Stimulated activated CD4-positive, alpha-beta T cell treated with anti-CD3 and anti-CD28 coated beads, TNF-alpha, amount 100 ng/mL, for 24 hours (primary cell): ENCODE results near the gene HRH4.

Source experiments
- DNase-seq, 3 experiments: peaks; one replicate each; pipeline ENCODE4 v3.0.0-alpha.2; 2020; ENCODE audit warnings: low read depth in 3 of 3

HRH4 gene

GRCh38 chr18:24460388-24460787 is at the start of gene HRH4:
HRH4 (plus strand) TSS chr18:24460637; CDS start chr18:24460729, 92 bp downstream.
- no peak for DNase-seq

- DNase-seq: no peak
These were observed 47.3 kb upstream of the HRH4 start for GRCh38 chr18:24413148-24413547.

- peak in 1 of 3 experiments; percentile 30 for DNase-seq
These were observed 46.0 kb upstream of the HRH4 start for GRCh38 chr18:24414349-24415003.

DNA sequence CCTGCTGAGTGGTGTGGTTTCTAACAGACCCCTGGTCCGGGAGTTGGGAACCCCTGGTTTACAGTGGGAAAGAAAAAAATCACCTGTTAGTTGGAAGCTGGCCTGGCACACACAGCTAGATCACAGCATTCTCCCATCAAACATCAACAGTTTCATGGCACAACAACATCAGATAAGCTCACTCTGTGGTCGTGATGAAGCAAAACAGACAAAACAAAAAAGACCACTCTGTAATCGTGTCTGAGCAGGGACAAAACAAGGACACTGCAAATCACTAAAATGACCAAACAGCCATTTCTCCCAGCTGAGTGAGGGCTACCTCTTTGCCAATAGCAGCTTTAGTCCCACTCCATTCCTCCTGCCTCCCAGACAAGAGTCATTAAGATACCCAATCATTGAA is 43.0 kb upstream of the HRH4 start:
- no peak for DNase-seq

DNA sequence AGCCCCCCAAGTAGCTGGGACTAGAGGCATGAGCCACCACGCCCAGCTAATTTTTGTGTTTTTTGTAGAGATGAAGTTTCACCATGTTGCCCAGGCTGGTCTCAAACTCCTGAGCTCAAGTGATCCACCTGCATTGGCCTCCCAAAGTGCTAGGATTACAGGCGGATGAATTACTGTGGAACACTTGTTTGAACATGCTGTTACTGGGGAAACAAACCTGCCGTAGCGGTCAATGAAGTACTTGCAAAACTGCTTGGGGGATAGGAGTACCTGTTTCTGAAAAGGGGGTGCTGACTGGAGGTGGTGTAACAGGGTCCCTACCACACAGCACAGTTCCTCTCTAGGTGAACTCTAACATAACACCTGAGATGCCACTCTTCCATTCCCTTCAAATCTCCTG is 39.9 kb upstream of the HRH4 start:
- no peak for DNase-seq

- no peak for DNase-seq
These were observed 38.6 kb upstream of the HRH4 start for GRCh38 chr18:24421831-24422230.

DNA sequence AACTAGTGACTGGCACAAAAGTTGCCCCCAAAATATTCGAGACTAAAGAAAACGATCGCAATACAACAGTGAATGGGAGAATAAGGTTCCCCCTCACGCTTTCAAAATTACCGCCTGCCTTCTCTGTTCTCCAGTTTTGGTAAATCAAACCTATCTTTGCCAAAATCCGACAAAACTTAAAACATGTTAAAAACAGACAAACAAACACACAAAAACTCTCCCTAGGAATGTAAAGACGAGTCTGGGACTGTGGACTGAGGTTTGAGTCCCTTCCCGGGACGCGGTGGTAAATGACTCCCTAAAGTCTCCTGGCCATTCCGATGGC is 34.4 kb upstream of the HRH4 start:
- no peak for DNase-seq

DNA sequence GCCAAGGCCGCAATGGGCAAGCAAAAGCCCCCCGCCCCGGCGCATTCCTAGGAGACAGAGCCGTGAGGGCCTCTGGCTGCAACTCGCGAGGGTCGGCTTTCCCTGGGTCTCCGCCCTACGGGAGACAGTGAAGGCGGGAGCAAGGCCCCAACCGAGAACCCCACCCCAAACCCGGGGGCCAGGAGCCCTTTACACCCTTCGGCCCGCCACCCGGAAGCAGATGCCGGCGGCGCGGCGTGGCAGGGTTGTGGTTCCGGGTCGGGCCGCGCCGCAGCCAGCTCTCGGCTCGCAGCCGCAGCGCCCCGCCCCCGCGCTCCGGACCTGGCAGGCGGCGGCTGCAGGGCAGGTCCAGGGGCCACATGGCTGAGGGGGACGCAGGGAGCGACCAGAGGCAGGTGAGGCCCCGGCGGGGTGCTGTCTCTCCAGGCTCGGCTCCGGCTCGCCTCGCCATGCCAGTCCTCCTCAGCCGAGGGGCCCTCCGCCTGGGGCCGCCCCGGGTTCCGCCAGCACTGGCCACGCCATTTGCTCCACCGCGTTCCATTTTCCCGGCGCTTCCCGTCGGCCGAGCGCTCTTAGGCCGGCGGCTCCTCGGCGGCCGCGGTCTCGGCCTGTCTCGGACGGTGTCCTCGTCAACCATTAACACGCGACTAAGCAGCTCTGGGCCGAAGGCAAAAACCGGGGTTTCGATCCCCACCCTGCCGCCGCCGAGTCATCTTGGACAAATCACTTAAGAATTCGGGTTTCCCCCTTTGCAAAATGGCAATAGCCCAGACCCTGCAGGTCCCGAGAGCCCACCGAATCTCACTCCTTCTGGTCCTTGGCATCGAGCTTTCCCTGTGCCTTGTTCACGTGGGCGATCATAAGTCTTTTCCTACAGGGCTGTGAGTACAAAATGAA is 33.8 kb upstream of the HRH4 start, which contains the start of gene IMPACT:
Gene IMPACT, plus strand, starts transcription at position 273 of the 897 bp plus-strand sequence. Its CDS starts 87 bp downstream, at position 360.
- DNase-seq: peak; percentile 53 to 75 (median 68)

- no peak for DNase-seq
These were observed 33.0 kb upstream of the HRH4 start for GRCh38 chr18:24427484-24427883.

DNA sequence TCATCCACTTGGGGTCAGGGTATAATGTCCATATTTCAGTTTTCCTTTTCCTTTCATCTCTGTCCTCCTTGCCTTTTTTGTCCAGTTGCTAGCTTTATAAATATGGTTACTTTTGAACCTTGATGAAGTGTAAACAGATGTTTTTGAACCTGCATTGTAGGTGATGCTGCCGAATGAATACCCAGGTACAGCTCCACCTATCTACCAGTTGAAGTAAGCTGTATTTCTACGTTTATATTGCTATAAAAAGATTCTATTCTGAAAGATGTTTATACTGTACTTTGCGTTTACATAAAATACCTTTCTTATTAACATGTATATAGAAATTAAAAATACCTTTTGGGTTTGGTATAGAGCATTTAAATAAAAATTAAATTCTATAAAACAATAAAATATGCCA is 31.7 kb upstream of the HRH4 start:
- DNase-seq: no peak

DNA sequence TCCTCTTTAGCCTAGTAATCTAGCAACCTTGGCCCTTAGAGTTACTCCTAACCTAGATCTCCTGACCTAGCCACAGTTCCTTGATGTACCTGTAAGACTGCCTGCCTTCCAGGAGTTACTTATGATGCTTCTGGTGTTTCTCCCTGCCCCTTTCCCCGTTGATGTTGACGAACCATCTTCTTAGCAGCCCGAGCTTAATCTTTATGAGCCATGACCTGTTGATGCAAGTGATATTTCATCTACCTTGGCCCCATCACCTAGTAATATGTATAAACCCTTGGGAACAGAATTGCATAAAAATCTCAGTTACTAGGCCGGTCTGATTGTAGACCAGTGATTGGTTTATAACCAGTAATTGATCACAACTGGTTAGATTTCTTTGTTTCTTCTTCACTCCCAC is 31.2 kb upstream of the HRH4 start:
- DNase-seq: no peak

GRCh38 chr18:24432618-24433017 is 27.8 kb upstream of the HRH4 start:
- no peak for DNase-seq

GRCh38 chr18:24436939-24437338 is 23.5 kb upstream of the HRH4 start:
- DNase-seq: no peak

DNA sequence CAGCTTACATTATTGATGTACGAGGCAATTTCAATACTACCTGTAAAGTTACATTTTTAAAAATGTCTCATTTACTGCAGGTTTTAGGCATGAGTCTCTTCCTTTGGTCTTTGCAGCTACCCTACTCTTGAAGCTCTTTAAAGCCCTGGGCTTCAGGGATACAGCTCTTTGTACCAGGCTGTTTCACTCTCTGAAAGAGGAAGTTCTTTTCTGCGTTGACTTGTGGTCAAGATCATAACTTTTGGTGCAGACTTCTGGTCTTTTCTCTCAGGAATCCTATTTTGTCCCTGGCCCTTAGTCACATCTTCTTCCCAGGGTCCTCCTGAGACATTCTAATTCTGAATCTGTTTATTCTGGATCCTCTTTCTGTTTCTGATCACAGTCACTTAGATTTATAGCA is 16.6 kb upstream of the HRH4 start:
- DNase-seq: no peak

- DNase-seq: no peak
These were observed 14.0 kb upstream of the HRH4 start for GRCh38 chr18:24446453-24446852.

DNA sequence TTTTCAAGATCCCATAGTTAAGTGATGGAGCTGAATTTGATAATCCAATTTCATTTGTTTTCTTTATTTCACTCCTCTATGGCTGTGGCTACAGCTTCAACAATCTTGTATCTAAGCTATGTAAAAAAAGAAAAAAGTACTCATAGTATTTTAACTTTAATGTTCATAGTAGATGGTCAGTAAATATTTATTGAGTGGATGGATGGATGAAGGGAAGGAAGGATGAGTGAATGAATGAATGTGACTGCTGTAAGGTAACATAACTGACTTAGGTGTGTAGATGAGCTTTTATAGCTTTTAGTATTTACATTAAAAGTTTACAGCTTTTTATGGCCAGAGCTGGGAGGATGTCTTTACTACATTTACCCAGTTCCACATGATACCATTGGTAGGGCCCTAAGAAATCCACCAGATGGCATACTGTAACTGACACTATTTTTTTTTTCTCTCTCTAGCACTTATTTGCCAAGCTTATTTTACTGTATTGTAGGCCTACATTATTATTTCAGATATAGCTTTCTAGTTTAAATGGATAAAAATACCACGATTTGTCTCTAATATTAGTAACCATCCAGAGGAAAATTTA is 13.4 kb upstream of the HRH4 start:
- DNase-seq: no peak

DNA sequence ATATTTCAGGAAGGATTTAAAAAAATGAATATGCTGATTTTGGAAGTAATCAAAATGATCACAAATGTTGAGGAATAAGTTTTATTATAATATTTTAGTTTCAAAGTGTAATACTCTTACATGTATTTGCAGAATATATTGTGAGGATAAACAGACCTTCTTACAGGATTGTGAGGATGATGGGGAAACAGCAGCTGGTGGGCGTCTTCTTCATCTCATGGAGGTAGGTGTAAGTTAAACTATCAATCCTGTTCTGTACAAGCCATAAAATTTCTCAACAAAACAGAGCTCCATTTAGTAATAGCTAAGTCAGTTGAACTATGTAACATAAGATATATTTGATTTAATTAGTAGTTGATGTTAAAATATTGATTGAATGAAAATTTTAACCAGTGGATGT is 12.5 kb upstream of the HRH4 start:
- no peak for DNase-seq

DNA sequence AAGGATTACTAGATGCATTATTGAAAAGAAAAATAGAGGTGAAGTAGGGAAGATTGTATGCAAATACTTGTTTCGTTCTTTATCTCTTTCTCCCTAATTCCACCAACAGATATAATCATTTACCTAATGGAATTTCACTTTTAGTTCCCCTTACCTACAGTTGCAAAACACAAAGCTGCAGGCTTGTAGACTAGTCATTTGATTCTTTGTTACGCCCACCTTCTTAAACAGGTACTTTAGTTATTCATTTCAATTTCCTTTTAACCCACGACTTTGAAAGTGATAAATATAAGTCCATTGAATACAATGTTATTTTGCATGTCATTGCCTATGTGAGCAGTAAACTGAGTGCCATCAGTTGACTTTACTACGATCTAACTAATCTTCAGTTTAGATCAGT is 3.9 kb upstream of the HRH4 start:
- no peak for DNase-seq

DNA sequence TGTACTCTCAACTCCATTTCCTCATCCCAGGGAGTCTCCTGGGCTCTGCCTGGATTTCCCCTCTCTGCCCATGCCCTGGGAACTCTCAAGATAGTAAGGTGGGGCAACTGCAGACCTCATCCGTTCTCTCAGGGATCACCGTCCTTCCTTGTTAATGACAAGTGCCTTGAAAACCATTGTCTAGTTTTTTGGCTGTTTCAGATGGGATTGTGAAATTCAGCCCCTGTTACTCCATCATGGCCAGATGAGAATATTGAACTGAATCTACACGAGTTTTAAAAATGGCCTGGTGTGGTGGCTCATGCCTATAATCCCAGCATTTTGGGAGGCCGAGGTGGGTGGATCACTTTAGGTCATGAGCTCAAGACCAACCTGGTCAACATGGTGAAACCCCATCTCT is 665 bp upstream of the HRH4 start:
- no peak for DNase-seq

GRCh38 chr18:24461996-24462395 is 1.6 kb downstream of the HRH4 start:
- DNase-seq: no peak

GRCh38 chr18:24462838-24463775 is 2.7 kb downstream of the HRH4 start:
- no peak for DNase-seq

DNA sequence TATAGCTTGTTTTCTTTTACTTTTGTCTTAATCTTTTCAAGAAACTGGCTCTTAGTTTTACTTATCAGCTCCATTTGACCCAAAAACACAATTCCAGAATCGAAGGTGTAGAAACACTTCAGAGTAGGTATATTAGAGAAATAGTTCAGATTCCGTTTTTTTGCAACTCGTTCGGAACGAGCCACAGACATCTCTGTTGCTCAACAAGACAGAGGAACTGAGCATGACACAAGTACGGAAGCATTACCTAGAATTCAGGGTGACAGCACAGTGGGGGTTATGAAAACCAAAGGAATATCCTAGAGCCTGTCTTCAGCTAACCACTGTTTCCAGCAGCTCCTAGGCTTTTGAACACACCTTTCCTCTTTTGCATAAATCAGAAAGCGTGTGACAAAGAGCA is 5.0 kb downstream of the HRH4 start:
- DNase-seq: no peak
